GM12874 (cell line): Measurements from ENCODE around the gene AMER1.

ENCODE experiments used
- TF ChIP-seq, protein P1 (sequence below): IDR thresholded peaks from 2 replicates; pipeline ENCODE4 v1.5.1; 2011; ENCODE audit warnings: low read depth, mild to moderate bottlenecking, control low read depth, low read length, moderate library complexity; ENCODE audit not compliant: insufficient read depth

AMER1 gene

DNA sequence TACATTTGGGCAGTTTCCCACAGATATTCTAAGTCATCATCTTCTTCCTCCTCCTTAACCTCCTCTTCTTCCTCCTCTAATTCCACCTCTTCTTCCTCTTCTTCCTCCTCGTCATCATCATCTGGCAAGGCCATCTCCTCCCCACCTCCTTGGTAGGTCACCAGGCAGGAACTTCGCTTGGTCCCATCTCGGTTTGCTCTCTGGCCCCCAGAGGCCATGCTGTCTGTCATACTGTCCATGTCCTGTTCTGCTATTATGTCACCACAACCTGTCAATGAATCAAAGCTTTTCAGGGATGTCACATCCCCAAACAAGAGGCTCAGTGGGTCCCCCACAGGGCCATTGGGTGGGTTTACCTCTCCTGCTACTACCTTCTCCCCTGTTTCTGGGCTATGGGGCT lies 13.5 kb downstream of the AMER1 start:
- TF ChIP-seq, protein P1, sequence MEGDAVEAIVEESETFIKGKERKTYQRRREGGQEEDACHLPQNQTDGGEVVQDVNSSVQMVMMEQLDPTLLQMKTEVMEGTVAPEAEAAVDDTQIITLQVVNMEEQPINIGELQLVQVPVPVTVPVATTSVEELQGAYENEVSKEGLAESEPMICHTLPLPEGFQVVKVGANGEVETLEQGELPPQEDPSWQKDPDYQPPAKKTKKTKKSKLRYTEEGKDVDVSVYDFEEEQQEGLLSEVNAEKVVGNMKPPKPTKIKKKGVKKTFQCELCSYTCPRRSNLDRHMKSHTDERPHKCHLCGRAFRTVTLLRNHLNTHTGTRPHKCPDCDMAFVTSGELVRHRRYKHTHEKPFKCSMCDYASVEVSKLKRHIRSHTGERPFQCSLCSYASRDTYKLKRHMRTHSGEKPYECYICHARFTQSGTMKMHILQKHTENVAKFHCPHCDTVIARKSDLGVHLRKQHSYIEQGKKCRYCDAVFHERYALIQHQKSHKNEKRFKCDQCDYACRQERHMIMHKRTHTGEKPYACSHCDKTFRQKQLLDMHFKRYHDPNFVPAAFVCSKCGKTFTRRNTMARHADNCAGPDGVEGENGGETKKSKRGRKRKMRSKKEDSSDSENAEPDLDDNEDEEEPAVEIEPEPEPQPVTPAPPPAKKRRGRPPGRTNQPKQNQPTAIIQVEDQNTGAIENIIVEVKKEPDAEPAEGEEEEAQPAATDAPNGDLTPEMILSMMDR = no peak

- TF ChIP-seq, protein P1 = no peak
Measured at GRCh38 chrX:64191281-64192010, 14.1 kb downstream of the AMER1 start.

- TF ChIP-seq, protein P1 = no peak
Measured at GRCh38 chrX:64190136-64190740, 15.3 kb downstream of the AMER1 start.

GRCh38 chrX:64188901-64189300 lies 16.6 kb downstream of the AMER1 start:
- TF ChIP-seq, protein P1 = no peak

- TF ChIP-seq, protein P1 = no peak
Measured at GRCh38 chrX:64187762-64188150, 17.8 kb downstream of the AMER1 start.

- TF ChIP-seq, protein P1 = no peak
Measured at GRCh38 chrX:64186974-64187761, 18.3 kb downstream of the AMER1 start.

- TF ChIP-seq, protein P1 = no peak
Measured at GRCh38 chrX:64184396-64184795, 21.1 kb downstream of the AMER1 start.
